ENCODE results near the gene UBE2N. TPM values are rescaled to one million over a fixed set of nuclear protein-coding genes. Genes with fewer than 3 reads are reported as not detected.
A peak's percentile ranks its signal among the peaks of the same experiment; 100 is the strongest.

Gene UBE2N
- total RNA-seq, 4 donors from 2014 or later: 39.1 to 64.0 (median 45.2) TPM

- ATAC-seq (ENCODE audit: low FRiP score) (no peak), DNase-seq (ENCODE audit: low spot score) (no peak)
- no peak for TF ChIP-seq CTCF (IDR thresholded peaks at IDR 0.05)
These were observed 75.3 kb downstream of the UBE2N start for GRCh38 chr12:93366422-93366821.

DNA sequence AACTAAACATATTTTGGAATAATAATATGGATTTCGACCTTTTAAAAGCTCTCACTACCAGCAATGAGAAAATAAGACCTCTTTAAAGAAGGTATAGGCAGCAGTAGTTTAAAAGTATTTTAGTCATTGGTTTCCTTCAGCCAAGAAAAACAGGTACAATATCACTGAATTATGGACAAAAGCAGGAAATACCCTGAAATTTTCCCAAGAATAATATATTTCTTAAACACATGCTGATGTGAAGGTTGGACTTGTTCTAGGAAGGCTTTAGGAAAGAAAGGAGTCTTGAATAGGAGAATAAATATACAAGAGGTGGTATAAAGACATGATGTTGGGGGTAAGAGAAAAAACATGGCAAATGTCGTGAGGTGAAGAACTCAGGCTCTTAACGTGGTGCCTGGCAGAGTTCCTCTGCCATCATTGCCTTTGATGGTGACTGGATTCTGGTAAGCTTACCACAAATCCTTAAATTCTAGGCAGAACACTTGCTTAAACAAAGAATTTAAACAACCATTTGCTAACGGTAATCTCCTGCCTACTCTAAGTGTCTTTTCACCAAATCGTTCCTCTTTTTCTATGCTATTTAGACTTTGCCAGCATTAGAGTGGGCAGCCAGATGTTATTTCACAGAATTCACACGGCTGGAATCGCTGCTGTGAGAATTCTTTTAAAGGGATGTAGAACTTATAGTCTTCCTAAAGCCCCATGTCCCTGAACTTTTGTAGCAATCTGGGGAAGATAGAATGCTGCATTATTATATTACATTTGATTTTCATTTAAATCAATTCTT lies 75.9 kb downstream of the UBE2N start:
- ATAC-seq (ENCODE audit: low FRiP score): no peak
- TF ChIP-seq CTCF (IDR thresholded peaks at IDR 0.05): no peak

DNA sequence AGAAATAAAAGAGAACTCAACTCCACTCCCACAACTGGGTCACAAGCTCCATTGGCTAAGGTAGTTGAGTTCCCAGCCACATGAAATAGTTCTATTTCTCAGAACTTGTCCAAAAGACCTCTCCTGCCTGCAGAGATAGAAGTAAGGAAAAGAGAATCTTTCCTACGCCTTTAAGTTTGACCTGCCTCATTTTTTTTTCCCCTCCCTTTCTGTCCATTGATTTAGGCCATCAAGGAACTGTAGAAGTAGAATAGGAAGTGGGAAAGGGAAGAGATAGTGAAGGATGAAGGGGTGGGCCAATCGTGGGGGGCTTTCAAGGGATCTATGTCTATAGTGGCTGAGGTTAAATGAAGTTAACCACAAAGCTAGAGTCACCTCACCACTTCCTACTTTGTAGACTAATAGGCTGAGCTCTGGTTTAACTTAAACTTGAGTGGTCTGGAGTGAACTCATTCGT lies 77.9 kb downstream of the UBE2N start:
- no peak for DNase-seq (ENCODE audit: low spot score)
- ATAC-seq (ENCODE audit: low FRiP score): no peak
- no peak for TF ChIP-seq CTCF (IDR thresholded peaks at IDR 0.05)

More for the DNA sequence above, 75.9 kb downstream of the UBE2N start:
- DNase-seq (ENCODE audit: low spot score): no peak

- peak; percentile 90 for ATAC-seq (ENCODE audit: low FRiP score)
- TF ChIP-seq CTCF (IDR thresholded peaks at IDR 0.05): no peak
- DNase-seq (ENCODE audit: low spot score): no peak
These were observed 80.4 kb downstream of the UBE2N start for GRCh38 chr12:93361151-93361919.

GRCh38 chr12:93360688-93361087 lies 81.1 kb downstream of the UBE2N start:
- ATAC-seq (ENCODE audit: low FRiP score): peak; percentile 71
- DNase-seq (ENCODE audit: low spot score): no peak
- TF ChIP-seq CTCF (IDR thresholded peaks at IDR 0.05): no peak

DNA sequence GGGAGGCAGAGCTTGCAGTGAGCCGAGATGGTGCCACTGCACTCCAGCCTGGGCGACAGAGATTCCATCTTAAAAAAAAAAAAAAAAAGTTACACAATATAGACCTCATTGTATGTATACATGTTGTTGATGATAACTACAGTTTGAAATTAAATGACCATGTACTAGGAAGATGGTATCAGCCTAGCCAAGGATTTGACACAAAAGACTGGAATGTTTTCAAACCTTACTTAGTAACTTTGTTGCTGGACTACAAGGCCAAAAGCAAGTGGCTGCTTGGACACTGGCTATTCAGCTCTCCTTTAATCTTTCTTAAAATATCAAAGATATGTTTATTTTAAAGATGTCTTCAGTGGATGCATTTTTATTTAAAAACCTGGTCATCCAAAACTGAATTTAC lies 82.9 kb downstream of the UBE2N start:
- DNase-seq (ENCODE audit: low spot score) (no peak), ATAC-seq (ENCODE audit: low FRiP score) (no peak)
- no peak for TF ChIP-seq CTCF (IDR thresholded peaks at IDR 0.05)

Measured in omental fat pad (tissue), 4 donors.